ENCODE results near the gene CDRT15. TPM values are rescaled to one million over a fixed set of nuclear protein-coding genes. Genes with fewer than 3 reads are reported as not detected.
"Not testable (repeated sequence)": the region's sequence is repeated elsewhere in the genome, so short reads cannot be mapped to it uniquely, and the experiment has no call there.

CDRT15 gene
- total RNA-seq, 1 donor from 2014 or later = not detected

GRCh38 chr17:14198013-14198412 lies 38.6 kb downstream of the CDRT15 start:
- DNase-seq (ENCODE audit: low read depth) = no peak
- no peak for TF ChIP-seq CTCF (conservative IDR thresholded peaks at IDR 0.05; ENCODE audit: low read depth, low read length)
- H3K4me3 ChIP-seq (ENCODE audit: low read depth, low read length) = no peak overlapping the region

GRCh38 chr17:14197586-14197985 lies 39.1 kb downstream of the CDRT15 start:
- no peak for TF ChIP-seq CTCF (conservative IDR thresholded peaks at IDR 0.05; ENCODE audit: low read depth, low read length)
- H3K4me3 ChIP-seq (ENCODE audit: low read depth, low read length) = no peak overlapping the region
- DNase-seq (ENCODE audit: low read depth) = no peak

GRCh38 chr17:14197057-14197456 lies 39.6 kb downstream of the CDRT15 start:
- no peak overlapping the region for H3K4me3 ChIP-seq (ENCODE audit: low read depth, low read length)
- DNase-seq (ENCODE audit: low read depth) = no peak
- no peak for TF ChIP-seq CTCF (conservative IDR thresholded peaks at IDR 0.05; ENCODE audit: low read depth, low read length)

- DNase-seq (ENCODE audit: low read depth) = no peak
- TF ChIP-seq CTCF (conservative IDR thresholded peaks at IDR 0.05; ENCODE audit: low read depth, low read length) = peak; percentile 35
- no peak overlapping the region for H3K4me3 ChIP-seq (ENCODE audit: low read depth, low read length)
These were observed 40.2 kb downstream of the CDRT15 start for GRCh38 chr17:14196377-14196997.

GRCh38 chr17:14192636-14193344 lies 43.9 kb downstream of the CDRT15 start:
- not testable (repeated sequence) for H3K4me3 ChIP-seq (ENCODE audit: low read depth, low read length); DNase-seq (ENCODE audit: low read depth)

- DNase-seq (ENCODE audit: low read depth) = not testable (repeated sequence)
These were observed 44.6 kb downstream of the CDRT15 start for GRCh38 chr17:14192039-14192438.

GRCh38 chr17:14191469-14191868 lies 45.2 kb downstream of the CDRT15 start:
- not testable (repeated sequence) for H3K4me3 ChIP-seq (ENCODE audit: low read depth, low read length); DNase-seq (ENCODE audit: low read depth)

More at GRCh38 chr17:14192039-14192438, 44.6 kb downstream of the CDRT15 start:
- H3K4me3 ChIP-seq (ENCODE audit: low read depth, low read length) = not testable (repeated sequence)

GRCh38 chr17:14190774-14191173 lies 45.9 kb downstream of the CDRT15 start:
- H3K4me3 ChIP-seq (ENCODE audit: low read depth, low read length); DNase-seq (ENCODE audit: low read depth): not testable (repeated sequence)

GRCh38 chr17:14186443-14186842 lies 50.2 kb downstream of the CDRT15 start:
- DNase-seq (ENCODE audit: low read depth) = not testable (repeated sequence)

More at GRCh38 chr17:14186443-14186842, 50.2 kb downstream of the CDRT15 start:
- not testable (repeated sequence) for H3K4me3 ChIP-seq (ENCODE audit: low read depth, low read length)

Other genes with a start within 250 kb of the CDRT15 start
- gene COX10, start 167.4 kb downstream of the CDRT15 start, total RNA-seq = 24.8 and 27.6 TPM in 2 replicates
- gene HS3ST3B1, start 64.2 kb upstream of the CDRT15 start, total RNA-seq = 2.1 and 5.4 TPM in 2 replicates